Measurements from ENCODE around the gene PRR14L.

GRCh38 chr22:31678748-31679147 lies 71.2 kb downstream of the PRR14L start:
- no peak for TF ChIP-seq CTCF (IDR thresholded peaks at IDR 0.05; ENCODE audit: low read depth, low read length)
- no peak for TF ChIP-seq MAX (IDR thresholded peaks at IDR 0.05; ENCODE audit: low read depth, low read length)

All from NB4 (cell line).